Activated B cell treated with CpG ODN at 0.5 μM for 24 hours (primary cell): ENCODE results near the gene LDLRAP1. TPM values are rescaled to one million over a fixed set of nuclear protein-coding genes. Genes with fewer than 3 reads are reported as not detected.

ENCODE experiments used
- ATAC-seq: fragments of 200-7000 bp; cut with Tn5 transposase; one replicate; pipeline ENCODE4 v1.10.0; 2021; ENCODE audit warnings: low read depth, mild to moderate bottlenecking, moderate library complexity
- CTCF ChIA-PET: fragments of 350-600 bp; sonication (Branson Sonifier 250); formaldehyde crosslinking; loops from one replicate; lab custom pipeline; 2021; ENCODE audit warnings: antibody characterized with exemption; lab: Charles Lee
- POLR2A ChIA-PET: fragments of 350-600 bp; sonication (Branson Sonifier 250); formaldehyde crosslinking; loops from one replicate; lab custom pipeline; 2021; ENCODE audit warnings: antibody characterized with exemption; lab: Charles Lee
- DNase-seq: peaks from one replicate; pipeline ENCODE4 v3.0.0; 2022
- H3K27ac Mint-ChIP-seq: one replicate; pipeline ENCODE4 v1.8.0; 2020; ENCODE audit warnings: mixed read lengths
- H3K27me3 Mint-ChIP-seq: one replicate; pipeline ENCODE4 v1.8.0; 2021; ENCODE audit warnings: mixed read lengths
- H3K36me3 Mint-ChIP-seq: one replicate; pipeline ENCODE4 v1.8.0; 2021; ENCODE audit warnings: low read depth, mixed read lengths
- H3K4me1 Mint-ChIP-seq: one replicate; pipeline ENCODE4 v1.8.0; 2021; ENCODE audit warnings: mixed read lengths
- H3K4me3 Mint-ChIP-seq: one replicate; pipeline ENCODE4 v1.8.0; 2020; ENCODE audit warnings: mild to moderate bottlenecking, mixed read lengths
- H3K9me3 Mint-ChIP-seq: one replicate; pipeline ENCODE4 v1.8.0; 2020; ENCODE audit warnings: mixed read lengths
- CTCF ChIP-seq: fragments of 200-600 bp; IDR thresholded peaks from one replicate; pipeline ENCODE4 v1.8.0; 2022; ENCODE audit warnings: antibody characterized with exemption, mild to moderate bottlenecking
- intact Hi-C: fragments of 100-400 bp; cut with micrococcal nuclease; formaldehyde crosslinking; loops from one replicate; pipeline ENCODE4 v1.15.1; 2024
- total RNA-seq: library from RNA; stranded (reverse); gene quantifications from 2 replicates; pipeline ENCODE4 v1.2.3, GENCODE V29; 2022

LDLRAP1 gene
- total RNA-seq, 1 donor from 2014 or later: 10.8 TPM

DNA sequence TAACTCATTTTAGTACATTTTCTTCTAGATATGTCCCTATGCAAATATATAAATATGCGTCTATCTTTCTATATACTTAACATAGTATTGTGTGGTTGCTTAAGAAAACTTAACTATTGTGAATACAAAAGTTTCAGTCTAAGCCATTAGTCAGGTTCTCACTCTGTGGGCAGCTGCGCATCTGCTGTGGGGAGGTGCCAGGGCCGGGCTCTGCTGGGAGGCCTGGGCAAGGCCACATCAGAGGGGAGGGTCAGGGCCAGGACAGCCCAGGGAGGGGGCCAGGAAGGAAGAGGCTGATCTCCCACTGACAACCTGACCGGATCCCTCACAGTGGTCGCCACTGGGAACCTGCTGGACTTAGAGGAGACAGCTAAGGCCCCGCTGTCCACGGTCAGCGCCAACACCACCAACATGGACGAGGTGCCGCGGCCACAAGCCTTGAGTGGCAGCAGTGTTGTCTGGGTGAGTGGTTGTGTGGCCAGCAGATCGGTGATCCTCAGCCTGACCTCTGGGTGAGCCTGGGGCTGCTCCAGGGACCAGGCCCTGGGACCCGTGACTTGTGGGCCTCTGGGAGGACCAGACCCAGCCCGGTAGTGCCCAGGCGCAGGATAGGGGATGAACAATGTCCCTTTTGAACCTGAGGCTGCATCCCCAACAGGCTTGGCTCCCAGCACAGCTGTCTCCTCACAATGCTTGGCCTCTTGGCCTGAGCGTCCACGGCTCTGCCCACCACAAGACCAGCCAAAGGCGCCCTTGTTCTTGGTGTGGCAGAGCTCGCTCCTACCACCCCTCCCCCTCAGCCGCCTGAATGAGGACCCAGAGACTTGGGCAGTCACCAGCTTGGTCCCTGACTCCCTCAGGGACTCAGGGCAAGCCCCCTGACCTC is 20.2 kb downstream of the LDLRAP1 start:
- no peaks in the 10 kb centered on the region for H3K27me3 Mint-ChIP-seq
- H3K4me3 Mint-ChIP-seq: no peak overlapping the region
- CTCF ChIA-PET: no interaction called here

DNA sequence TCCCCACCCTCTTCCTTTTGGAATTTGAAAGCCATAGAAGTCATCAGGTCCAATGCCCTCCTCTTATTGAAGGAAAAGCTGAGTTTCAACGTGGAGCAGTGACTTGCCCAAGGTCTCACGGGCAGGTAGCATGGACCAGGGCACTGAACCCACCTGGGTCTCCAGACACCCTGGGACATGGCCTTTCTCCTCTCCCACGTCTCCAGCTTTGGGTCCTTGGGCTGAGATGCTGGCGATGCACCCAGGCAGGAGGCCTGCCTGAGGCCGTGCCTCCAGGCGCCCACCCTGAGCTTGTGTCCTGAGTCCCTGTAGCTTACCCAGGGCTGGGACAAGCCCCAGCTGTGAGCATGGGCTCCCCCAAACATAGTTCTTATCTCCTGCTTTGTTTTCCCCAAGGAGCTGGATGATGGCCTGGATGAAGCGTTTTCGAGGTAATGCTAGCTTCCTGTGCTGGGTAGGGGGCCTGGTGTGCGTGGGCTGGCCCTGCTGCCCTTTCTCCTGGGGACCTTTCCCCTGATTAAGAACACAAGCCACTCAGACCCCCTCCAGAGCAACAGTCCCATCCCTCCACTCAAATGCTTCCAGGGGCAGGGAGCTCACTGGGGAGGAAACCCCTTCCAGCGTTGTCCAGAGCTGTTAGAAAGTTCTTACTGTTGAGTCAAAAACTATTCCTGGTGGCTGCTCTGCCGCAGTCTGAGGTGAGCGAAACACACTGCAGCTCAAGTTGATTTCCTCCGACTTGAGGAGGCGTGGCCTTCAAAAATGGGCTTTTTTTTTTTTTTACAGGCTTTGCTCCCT is 21.6 kb downstream of the LDLRAP1 start:
- no peak overlapping the region for H3K4me3 Mint-ChIP-seq
- TF ChIP-seq CTCF: no peak
- H3K36me3 Mint-ChIP-seq: peaks cover 11% of the 10 kb centered on the region
- no peak overlapping the region for H3K27ac Mint-ChIP-seq
- POLR2A ChIA-PET: no interaction called here
- H3K9me3 Mint-ChIP-seq: no peaks in the 10 kb centered on the region
- H3K4me1 Mint-ChIP-seq: peaks cover 41% of the 10 kb centered on the region
- CTCF ChIA-PET: no interaction called here
- ATAC-seq (no peak), DNase-seq (no peak)
- no peaks in the 10 kb centered on the region for H3K27me3 Mint-ChIP-seq
- intact Hi-C loops: loop anchor here (5.0 kb wide), 1 partner anchor 52 kb away; the partner anchor contains the start of gene MAN1C1

More for the DNA sequence above, 20.2 kb downstream of the LDLRAP1 start:
- peak overlapping the region; percentile 85 for H3K27ac Mint-ChIP-seq
- POLR2A ChIA-PET: no interaction called here
- peaks cover 54% of the 10 kb centered on the region for H3K4me1 Mint-ChIP-seq
- peaks cover 14% of the 10 kb centered on the region for H3K36me3 Mint-ChIP-seq
- no peaks in the 10 kb centered on the region for H3K9me3 Mint-ChIP-seq
- no peak for ATAC-seq
- no peak for DNase-seq
- intact Hi-C loops: loop anchor here (5.0 kb wide), 1 partner anchor 54 kb away; the partner anchor contains the start of gene MAN1C1
- no peak for TF ChIP-seq CTCF

DNA sequence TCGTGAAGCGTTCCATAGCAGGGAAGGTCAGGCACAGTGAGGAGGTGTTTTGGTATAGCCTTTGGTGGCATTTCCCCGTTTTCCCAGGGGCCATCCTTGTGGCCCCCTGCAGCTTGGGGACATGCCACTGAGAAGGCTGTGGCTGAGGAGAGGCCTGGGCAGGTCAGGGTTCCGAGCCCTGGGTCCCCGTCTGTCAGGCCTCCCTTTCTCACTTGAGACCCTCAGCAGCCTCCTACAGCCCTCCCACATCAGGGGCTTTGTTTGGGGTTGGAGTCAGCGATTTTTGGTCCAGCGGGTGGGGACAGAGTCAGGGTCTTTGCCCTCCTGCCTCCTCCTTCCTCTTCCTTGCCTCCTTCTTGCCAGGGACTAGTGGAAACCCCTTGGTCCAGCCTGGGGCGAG is 22.2 kb downstream of the LDLRAP1 start:
- no peaks in the 10 kb centered on the region for H3K9me3 Mint-ChIP-seq
- H3K27me3 Mint-ChIP-seq: no peaks in the 10 kb centered on the region
- ATAC-seq (no peak), DNase-seq (no peak)
- H3K36me3 Mint-ChIP-seq: peaks cover 11% of the 10 kb centered on the region
- ChIA-PET POLR2A (interaction anchor here (0.5 kb wide), 1 partner anchor 228 kb away, joined by 4 read pairs; no protein-coding TSS in a partner anchor), CTCF (no interaction called here)
- intact Hi-C loops: no loop called here
- peaks cover 35% of the 10 kb centered on the region for H3K4me1 Mint-ChIP-seq
- H3K27ac Mint-ChIP-seq: no peak overlapping the region
- no peak overlapping the region for H3K4me3 Mint-ChIP-seq
- no peak for TF ChIP-seq CTCF

DNA sequence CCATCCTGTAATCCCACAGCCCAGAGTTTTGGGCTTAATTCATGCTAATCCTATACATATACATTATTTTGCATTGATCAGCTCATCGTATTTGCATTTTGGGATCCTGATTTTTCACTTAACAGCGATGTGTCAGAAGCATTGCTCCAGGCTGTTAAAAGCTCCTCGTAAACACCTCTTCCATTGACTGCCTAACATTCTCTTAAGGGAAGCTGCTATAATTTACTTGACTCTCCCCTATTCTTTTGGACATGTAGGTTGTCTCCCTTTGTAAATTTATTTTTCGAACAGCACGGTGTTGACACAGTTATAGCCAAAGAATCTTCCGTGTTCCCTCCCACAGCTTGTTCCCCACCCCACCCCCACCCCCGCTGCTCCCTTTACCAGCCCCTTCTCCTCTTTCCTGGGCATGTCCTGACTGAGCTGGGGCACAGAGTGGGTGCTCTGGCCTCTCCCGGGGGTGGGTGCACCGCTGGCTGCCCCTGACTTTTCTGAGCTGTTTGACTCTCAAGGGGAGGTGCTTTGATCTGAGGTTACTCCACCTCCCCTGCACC is 22.8 kb downstream of the LDLRAP1 start:
- Mint-ChIP-seq H3K36me3 (peaks cover 11% of the 10 kb centered on the region), H3K27ac (no peak overlapping the region), H3K9me3 (no peaks in the 10 kb centered on the region), H3K4me3 (no peak overlapping the region), H3K27me3 (no peaks in the 10 kb centered on the region), H3K4me1 (peaks cover 29% of the 10 kb centered on the region)
- POLR2A ChIA-PET: interaction anchor here (0.6 kb wide), 1 partner anchor 91 kb away, joined by 6 read pairs; no protein-coding TSS in a partner anchor
- TF ChIP-seq CTCF: no peak
- intact Hi-C loops: no loop called here
- CTCF ChIA-PET: interaction anchor here (1.3 kb wide), 1 partner anchor 63 kb away, joined by 4 read pairs; no protein-coding TSS in a partner anchor
- ATAC-seq: no peak
- no peak for DNase-seq
